Panc1 (cell line): Measurements from ENCODE around the gene TOR1B. TPM values are rescaled to one million over a fixed set of nuclear protein-coding genes. Genes with fewer than 3 reads are reported as not detected.
"Not testable (repeated sequence)": the region's sequence is repeated elsewhere in the genome, so short reads cannot be mapped to it uniquely, and the experiment has no call there.

Source experiments
- ATAC-seq: fragments of 200-7000 bp; cut with Tn5 transposase; 2 replicates; pipeline ENCODE4 v1.9.1; 2020; ENCODE audit warnings: mild to moderate bottlenecking, moderate library complexity
- BruUV-seq: library from RNA; stranded (reverse); fragments of 400-500 nt; replicated peaks from 2 replicates; lab custom pipeline; 2021; lab: Mats Ljungman, UMichigan
- CTCF ChIA-PET: fragments of 300-600 bp; sonication (Branson Sonifier 250); formaldehyde crosslinking; loops from one replicate; lab custom pipeline; 2022; ENCODE audit warnings: antibody characterized with exemption; lab: Charles Lee
- POLR2A ChIA-PET: fragments of 300-600 bp; sonication (Branson Sonifier 250); formaldehyde crosslinking; loops from one replicate; lab custom pipeline; 2022; ENCODE audit warnings: antibody characterized with exemption; lab: Charles Lee
- DNase-seq: peaks from one replicate; pipeline ENCODE4 v3.0.0-alpha.2; 2010; ENCODE audit warnings: low read depth, low spot score
- H3K27ac ChIP-seq: 2 replicates; pipeline ENCODE4 v1.5.1; 2011; ENCODE audit warnings: mild to moderate bottlenecking, low read length, inconsistent platforms
- H3K27me3 ChIP-seq: fragments of 200-500 bp; sonication (Bioruptor generic); 2 replicates; pipeline ENCODE4 v1.6.0; 2014; ENCODE audit warnings: low read length, inconsistent platforms; ENCODE audit not compliant: control insufficient read depth, insufficient read depth
- H3K36me3 ChIP-seq: fragments of 200-500 bp; sonication (Bioruptor generic); 2 replicates; pipeline ENCODE4 v1.5.1; 2014; ENCODE audit warnings: inconsistent platforms, mild to moderate bottlenecking, low read length, moderate library complexity; ENCODE audit not compliant: control insufficient read depth, insufficient read depth
- H3K4me1 ChIP-seq: 2 replicates; pipeline ENCODE4 v1.5.1; 2011; ENCODE audit warnings: inconsistent platforms, mild to moderate bottlenecking, low read length, moderate library complexity; ENCODE audit not compliant: control insufficient read depth, insufficient read depth
- H3K4me3 ChIP-seq, 2 experiments: 2 replicates each; pipeline ENCODE4 v1.5.1; 2011 to 2012; ENCODE audit warnings: low read depth in 2 of 2, low read length in 2 of 2, mild to moderate bottlenecking in 2 of 2, inconsistent platforms in 1 of 2, moderate library complexity in 1 of 2
- H3K9me3 ChIP-seq: fragments of 200-500 bp; sonication (Bioruptor generic); 2 replicates; pipeline ENCODE4 v1.5.1; 2014; ENCODE audit warnings: low read depth, mild to moderate bottlenecking, inconsistent platforms, low read length, moderate library complexity; ENCODE audit not compliant: control insufficient read depth, insufficient read depth
- POLR2AphosphoS5 ChIP-seq: IDR thresholded peaks from 2 replicates; pipeline ENCODE4 v1.6.1; 2012; ENCODE audit warnings: mild to moderate bottlenecking, low read depth, low read length, moderate library complexity
- SIN3A ChIP-seq: IDR thresholded peaks from 2 replicates; pipeline ENCODE4 v1.6.1; 2012; ENCODE audit warnings: low read depth, mild to moderate bottlenecking, low read length, moderate library complexity, borderline replicate concordance; ENCODE audit not compliant: insufficient read depth
- TCF7L2 ChIP-seq: IDR thresholded peaks from 2 replicates; pipeline ENCODE4 v1.6.1; 2011; ENCODE audit warnings: mild to moderate bottlenecking, low read depth, low read length, inconsistent platforms
- in situ Hi-C: cut with HindIII; loops from 2 replicates; pipeline ENCODE4 v1.10.0; 2016; ENCODE audit warnings: low sequenced_read_pairs, low pct_unique_long_range_greater_than_20kb
- intact Hi-C: fragments of 100-400 bp; cut with micrococcal nuclease; formaldehyde crosslinking; loops from one replicate; pipeline ENCODE4 v1.10.0; 2022; ENCODE audit not compliant: unreplicated experiment
- total RNA-seq: library from RNA; stranded (reverse); gene quantifications from one replicate; pipeline ENCODE4 v1.2.1, GENCODE V29; 2021; ENCODE audit not compliant: unreplicated experiment
- TF ChIP-seq, protein P1 (sequence below): fragments of 450-650 bp; IDR thresholded peaks from 2 replicates; pipeline ENCODE4 v1.5.1; 2017; ENCODE audit warnings: mild to moderate bottlenecking
- TF ChIP-seq, protein P2 (sequence below), 2 experiments: IDR thresholded peaks; 2 replicates each; pipeline ENCODE4 v1.6.1; 2011 to 2012; ENCODE audit warnings: low read depth in 2 of 2, control low read depth in 1 of 2, low read length in 1 of 2, mild to moderate bottlenecking in 1 of 2, moderate library complexity in 1 of 2; ENCODE audit not compliant: insufficient read depth in 1 of 2

The TOR1B gene
- total RNA-seq, 1 experiment from 2014 or later: 37.6 TPM

DNA sequence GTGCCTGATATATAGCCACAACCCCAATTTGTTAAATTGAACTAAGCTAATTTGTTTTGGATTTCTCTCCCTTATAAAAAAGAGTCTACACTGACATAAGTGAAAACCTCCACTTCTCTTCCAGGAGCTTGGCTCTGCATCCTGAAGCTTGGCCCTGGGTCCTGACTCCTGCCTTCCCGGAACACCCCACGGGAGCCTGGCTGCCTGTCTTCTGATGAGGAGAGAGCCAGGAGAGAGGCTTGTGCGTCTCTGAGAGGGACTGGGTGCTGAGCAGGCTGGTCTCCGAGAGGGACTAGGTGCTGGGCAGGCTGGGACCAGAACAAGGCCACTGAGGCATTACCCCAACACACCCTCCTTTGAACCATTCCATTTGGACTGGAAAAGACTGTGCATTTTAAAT, 43.7 kb upstream of the TOR1B start:
- Histone ChIP-seq H3K4me1 (peaks cover 4% of the 10 kb centered on the region; the same call in 1 of the 2 replicates), H3K27me3 (no peaks in the 10 kb centered on the region), H3K4me3 (no peak overlapping the region), H3K9me3 (no peaks in the 10 kb centered on the region), H3K36me3 (no peaks in the 10 kb centered on the region), H3K27ac (no peak overlapping the region)
- TF ChIP-seq TCF7L2 (no peak), SIN3A (no peak), POLR2AphosphoS5 (no peak)
- TF ChIP-seq, protein P1, sequence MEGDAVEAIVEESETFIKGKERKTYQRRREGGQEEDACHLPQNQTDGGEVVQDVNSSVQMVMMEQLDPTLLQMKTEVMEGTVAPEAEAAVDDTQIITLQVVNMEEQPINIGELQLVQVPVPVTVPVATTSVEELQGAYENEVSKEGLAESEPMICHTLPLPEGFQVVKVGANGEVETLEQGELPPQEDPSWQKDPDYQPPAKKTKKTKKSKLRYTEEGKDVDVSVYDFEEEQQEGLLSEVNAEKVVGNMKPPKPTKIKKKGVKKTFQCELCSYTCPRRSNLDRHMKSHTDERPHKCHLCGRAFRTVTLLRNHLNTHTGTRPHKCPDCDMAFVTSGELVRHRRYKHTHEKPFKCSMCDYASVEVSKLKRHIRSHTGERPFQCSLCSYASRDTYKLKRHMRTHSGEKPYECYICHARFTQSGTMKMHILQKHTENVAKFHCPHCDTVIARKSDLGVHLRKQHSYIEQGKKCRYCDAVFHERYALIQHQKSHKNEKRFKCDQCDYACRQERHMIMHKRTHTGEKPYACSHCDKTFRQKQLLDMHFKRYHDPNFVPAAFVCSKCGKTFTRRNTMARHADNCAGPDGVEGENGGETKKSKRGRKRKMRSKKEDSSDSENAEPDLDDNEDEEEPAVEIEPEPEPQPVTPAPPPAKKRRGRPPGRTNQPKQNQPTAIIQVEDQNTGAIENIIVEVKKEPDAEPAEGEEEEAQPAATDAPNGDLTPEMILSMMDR: no peak
- TF ChIP-seq, protein P2, sequence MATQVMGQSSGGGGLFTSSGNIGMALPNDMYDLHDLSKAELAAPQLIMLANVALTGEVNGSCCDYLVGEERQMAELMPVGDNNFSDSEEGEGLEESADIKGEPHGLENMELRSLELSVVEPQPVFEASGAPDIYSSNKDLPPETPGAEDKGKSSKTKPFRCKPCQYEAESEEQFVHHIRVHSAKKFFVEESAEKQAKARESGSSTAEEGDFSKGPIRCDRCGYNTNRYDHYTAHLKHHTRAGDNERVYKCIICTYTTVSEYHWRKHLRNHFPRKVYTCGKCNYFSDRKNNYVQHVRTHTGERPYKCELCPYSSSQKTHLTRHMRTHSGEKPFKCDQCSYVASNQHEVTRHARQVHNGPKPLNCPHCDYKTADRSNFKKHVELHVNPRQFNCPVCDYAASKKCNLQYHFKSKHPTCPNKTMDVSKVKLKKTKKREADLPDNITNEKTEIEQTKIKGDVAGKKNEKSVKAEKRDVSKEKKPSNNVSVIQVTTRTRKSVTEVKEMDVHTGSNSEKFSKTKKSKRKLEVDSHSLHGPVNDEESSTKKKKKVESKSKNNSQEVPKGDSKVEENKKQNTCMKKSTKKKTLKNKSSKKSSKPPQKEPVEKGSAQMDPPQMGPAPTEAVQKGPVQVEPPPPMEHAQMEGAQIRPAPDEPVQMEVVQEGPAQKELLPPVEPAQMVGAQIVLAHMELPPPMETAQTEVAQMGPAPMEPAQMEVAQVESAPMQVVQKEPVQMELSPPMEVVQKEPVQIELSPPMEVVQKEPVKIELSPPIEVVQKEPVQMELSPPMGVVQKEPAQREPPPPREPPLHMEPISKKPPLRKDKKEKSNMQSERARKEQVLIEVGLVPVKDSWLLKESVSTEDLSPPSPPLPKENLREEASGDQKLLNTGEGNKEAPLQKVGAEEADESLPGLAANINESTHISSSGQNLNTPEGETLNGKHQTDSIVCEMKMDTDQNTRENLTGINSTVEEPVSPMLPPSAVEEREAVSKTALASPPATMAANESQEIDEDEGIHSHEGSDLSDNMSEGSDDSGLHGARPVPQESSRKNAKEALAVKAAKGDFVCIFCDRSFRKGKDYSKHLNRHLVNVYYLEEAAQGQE (IDR thresholded peaks at IDR 0.05; ENCODE audit: insufficient read depth in 1 of 2, low read depth in 2 of 2, low read length in 1 of 2): no peak
- BruUV-seq: no TSS peak
- ATAC-seq (no peak), DNase-seq (no peak)
- in situ Hi-C loops: no loop called here
- intact Hi-C loops: no loop called here
- ChIA-PET CTCF (no interaction called here), POLR2A (no interaction called here)

DNA sequence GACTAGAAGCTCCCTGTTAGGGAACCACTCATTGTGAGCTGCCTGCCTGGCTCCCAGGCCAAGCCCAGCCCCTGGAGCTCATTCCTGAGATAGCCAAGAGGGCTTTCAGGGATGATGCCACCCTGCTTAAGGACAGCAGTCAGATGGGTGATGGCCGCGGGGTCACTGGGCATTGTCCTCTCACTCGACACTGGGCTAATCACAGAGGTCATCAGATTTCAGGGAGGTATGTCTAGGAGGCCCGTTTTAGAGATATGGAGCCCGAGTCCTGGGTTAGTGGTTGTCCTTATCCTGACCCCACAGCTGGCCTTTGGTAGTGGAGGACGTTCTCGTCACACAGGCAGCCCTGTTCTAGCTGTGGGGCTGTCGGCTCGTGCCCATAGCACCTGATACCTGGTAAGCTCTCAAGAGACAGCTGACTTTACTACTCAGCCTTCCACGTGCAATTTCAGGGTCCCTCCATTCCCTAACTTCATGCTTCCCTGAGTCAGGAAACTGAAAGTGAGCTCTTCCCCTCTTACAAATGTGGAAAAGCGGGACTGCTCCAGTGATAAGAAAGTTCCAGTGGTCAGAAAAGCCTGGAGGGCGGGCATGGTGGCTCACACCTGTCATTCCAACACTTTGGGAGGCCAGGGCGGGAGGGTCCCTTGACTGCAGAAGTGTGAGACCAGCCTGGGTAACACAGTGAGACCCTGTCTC, 43.0 kb upstream of the TOR1B start:
- H3K9me3 ChIP-seq: no peaks in the 10 kb centered on the region
- no peaks in the 10 kb centered on the region for H3K36me3 ChIP-seq
- intact Hi-C loops (no loop called here), in situ Hi-C loops (no loop called here)
- ChIA-PET CTCF (interaction anchor here (0.6 kb wide), 1 partner anchor 11 kb away, joined by 4 read pairs; no protein-coding TSS in a partner anchor), POLR2A (interaction anchor here (0.6 kb wide), 1 partner anchor 13 kb away, joined by 4 read pairs; no protein-coding TSS in a partner anchor)
- ATAC-seq (no peak), DNase-seq (no peak)
- peaks cover 4% of the 10 kb centered on the region; the same call in 1 of the 2 replicates for H3K4me1 ChIP-seq
- no peaks in the 10 kb centered on the region for H3K27me3 ChIP-seq
- no peak overlapping the region for H3K4me3 ChIP-seq
- no peak overlapping the region for H3K27ac ChIP-seq
- BruUV-seq: no TSS peak
- TF ChIP-seq, protein P2 (IDR thresholded peaks at IDR 0.05; ENCODE audit: insufficient read depth in 1 of 2, low read depth in 2 of 2, low read length in 1 of 2): no peak
- TF ChIP-seq, protein P1: no peak
- TF ChIP-seq POLR2AphosphoS5 (no peak), SIN3A (no peak), TCF7L2 (no peak)

DNA sequence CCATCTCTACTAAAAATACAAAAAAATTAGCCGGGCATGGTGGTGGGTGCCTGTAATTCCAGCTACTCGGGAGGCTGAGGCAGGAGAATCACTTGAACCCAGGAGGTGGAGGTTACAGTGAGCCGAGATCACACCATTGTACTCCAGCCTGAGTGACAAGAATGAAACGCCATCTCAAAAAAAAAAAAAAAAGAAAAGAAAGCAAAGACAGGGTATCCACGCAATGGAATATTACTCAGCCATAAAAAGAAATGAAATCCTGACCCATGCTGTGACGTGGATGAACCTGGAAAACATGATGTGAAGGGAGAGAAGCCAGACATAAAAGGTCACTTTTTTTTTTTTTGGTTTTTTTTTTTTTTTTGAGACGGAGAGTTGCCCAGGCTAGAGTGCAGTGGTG, 42.2 kb upstream of the TOR1B start:
- H3K4me1 ChIP-seq, H3K27me3 ChIP-seq, H3K36me3 ChIP-seq, DNase-seq, BruUV-seq, H3K9me3 ChIP-seq, in situ Hi-C loops, H3K27ac ChIP-seq, H3K4me3 ChIP-seq, intact Hi-C loops, ATAC-seq: not testable (repeated sequence)
- ChIA-PET POLR2A (interaction anchor here (0.6 kb wide), 1 partner anchor 13 kb away, joined by 4 read pairs; no protein-coding TSS in a partner anchor), CTCF (interaction anchor here (0.6 kb wide), 1 partner anchor 12 kb away, joined by 4 read pairs; no protein-coding TSS in a partner anchor)
